Measurements from ENCODE around the gene FILIP1L.

Gene FILIP1L

DNA sequence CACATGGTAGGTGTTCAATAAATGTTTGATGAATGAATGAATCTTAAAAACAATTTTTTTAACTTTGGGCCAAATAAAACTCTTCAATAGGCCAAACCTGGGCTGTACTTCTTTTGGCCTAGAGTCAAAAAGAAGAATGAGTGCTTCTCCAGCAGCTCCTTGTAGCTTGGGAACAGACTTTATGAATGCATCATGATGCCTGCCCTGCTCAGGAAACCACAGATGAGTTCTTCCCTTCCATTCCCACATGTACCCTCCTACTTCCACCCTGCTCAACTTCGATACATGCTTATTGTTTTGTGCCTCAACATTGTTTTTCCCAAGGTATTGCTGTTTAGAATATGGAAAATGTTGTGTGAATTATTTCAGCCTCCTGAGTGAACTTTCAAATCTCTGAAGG lies 87.0 kb downstream of the FILIP1L start:
- 0 out of 2 replicates have a peak, but pooled peaks cover 5% of the 10 kb centered on the region for H3K4me1 ChIP-seq (ENCODE audit: low read length)
- DNase-seq, result no peak
- no peak overlapping the region for H3K4me2 ChIP-seq (ENCODE audit: low read depth, low read length)
- no peaks in the 10 kb centered on the region for H3K9me3 ChIP-seq (replicated peaks; ENCODE audit: insufficient read depth, low read length)
- no peak overlapping the region for H3K9ac ChIP-seq (ENCODE audit: low read length)
- no peaks in the 10 kb centered on the region for H3F3A ChIP-seq (ENCODE audit: insufficient read depth, low read length)
- H3K79me2 ChIP-seq (ENCODE audit: low read length), result no peaks in the 10 kb centered on the region
- H3K4me3 ChIP-seq (ENCODE audit: low read length), result no peak overlapping the region
- TF ChIP-seq EZH2phosphoT487 (IDR thresholded peaks at IDR 0.05; ENCODE audit: low read length) (no peak), EZH2 (optimal IDR thresholded peaks at IDR 0.05; ENCODE audit: low read depth, low read length) (no peak)
- TF ChIP-seq, protein P1, sequence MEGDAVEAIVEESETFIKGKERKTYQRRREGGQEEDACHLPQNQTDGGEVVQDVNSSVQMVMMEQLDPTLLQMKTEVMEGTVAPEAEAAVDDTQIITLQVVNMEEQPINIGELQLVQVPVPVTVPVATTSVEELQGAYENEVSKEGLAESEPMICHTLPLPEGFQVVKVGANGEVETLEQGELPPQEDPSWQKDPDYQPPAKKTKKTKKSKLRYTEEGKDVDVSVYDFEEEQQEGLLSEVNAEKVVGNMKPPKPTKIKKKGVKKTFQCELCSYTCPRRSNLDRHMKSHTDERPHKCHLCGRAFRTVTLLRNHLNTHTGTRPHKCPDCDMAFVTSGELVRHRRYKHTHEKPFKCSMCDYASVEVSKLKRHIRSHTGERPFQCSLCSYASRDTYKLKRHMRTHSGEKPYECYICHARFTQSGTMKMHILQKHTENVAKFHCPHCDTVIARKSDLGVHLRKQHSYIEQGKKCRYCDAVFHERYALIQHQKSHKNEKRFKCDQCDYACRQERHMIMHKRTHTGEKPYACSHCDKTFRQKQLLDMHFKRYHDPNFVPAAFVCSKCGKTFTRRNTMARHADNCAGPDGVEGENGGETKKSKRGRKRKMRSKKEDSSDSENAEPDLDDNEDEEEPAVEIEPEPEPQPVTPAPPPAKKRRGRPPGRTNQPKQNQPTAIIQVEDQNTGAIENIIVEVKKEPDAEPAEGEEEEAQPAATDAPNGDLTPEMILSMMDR (IDR thresholded peaks at IDR 0.05; ENCODE audit: low read length), result no peak
- H3K36me3 ChIP-seq (replicated peaks; ENCODE audit: insufficient read depth, low read length), result no peaks in the 10 kb centered on the region
- H3K27ac ChIP-seq (ENCODE audit: low read length), result no peak overlapping the region
- H3K27me3 ChIP-seq (replicated peaks; ENCODE audit: insufficient read depth, low read length), result no peaks in the 10 kb centered on the region
- H2AFZ ChIP-seq (ENCODE audit: low read length), result no peak overlapping the region
- H3K9me2 ChIP-seq (replicated peaks; ENCODE audit: insufficient read depth, low read length), result no peaks in the 10 kb centered on the region
- H4K20me1 ChIP-seq (ENCODE audit: insufficient read depth, low read length), result no peaks in the 10 kb centered on the region

DNA sequence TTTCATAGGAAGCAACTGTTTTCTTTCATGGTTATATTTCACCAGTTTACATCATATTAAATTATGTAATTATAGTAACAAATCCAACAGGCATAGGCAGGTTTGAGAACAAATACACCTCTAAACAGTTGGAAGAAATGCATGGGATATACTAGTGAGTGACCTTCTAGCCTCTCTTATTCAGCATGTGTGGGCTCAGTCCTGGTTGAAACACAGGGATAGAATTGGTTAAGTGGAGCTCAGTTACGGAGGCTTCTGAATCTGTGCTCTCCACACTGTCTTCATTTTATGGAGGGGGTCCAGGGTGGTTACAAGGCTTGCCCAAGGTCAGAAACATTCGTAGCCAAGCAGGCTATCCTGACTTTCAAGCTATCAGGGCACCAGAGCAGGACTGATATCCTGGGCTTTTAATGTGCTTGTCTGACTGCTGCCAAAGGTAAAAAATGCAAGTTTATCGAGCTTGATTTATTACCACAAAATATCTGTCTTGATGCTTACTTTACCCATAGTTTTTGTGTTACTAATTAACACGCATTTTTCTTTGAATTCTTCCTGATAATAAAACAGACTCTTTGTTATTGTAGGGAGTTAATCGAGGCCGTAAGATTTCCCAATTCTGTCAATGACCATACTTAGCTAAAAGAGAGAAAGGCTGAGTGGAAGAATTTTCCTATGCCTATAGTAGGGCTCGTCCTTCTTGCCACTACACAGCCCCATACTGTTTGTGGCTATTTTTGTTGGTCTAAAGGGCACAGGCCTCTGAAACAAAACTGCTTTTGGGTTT lies 89.6 kb downstream of the FILIP1L start:
- Histone ChIP-seq H3K4me3 (ENCODE audit: low read length) (no peak overlapping the region), H3K9me3 (replicated peaks; ENCODE audit: insufficient read depth, low read length) (no peaks in the 10 kb centered on the region), H3K79me2 (ENCODE audit: low read length) (no peaks in the 10 kb centered on the region), H3K36me3 (replicated peaks; ENCODE audit: insufficient read depth, low read length) (no peaks in the 10 kb centered on the region), H3K27me3 (replicated peaks; ENCODE audit: insufficient read depth, low read length) (no peaks in the 10 kb centered on the region), H2AFZ (ENCODE audit: low read length) (no peak overlapping the region), H3K27ac (ENCODE audit: low read length) (no peak overlapping the region), H3K9me2 (replicated peaks; ENCODE audit: insufficient read depth, low read length) (no peaks in the 10 kb centered on the region), H3F3A (ENCODE audit: insufficient read depth, low read length) (no peaks in the 10 kb centered on the region), H3K9ac (ENCODE audit: low read length) (no peak overlapping the region), H3K4me1 (ENCODE audit: low read length) (0 out of 2 replicates have a peak, but pooled peaks cover 5% of the 10 kb centered on the region), H3K4me2 (ENCODE audit: low read depth, low read length) (no peak overlapping the region), H4K20me1 (ENCODE audit: insufficient read depth, low read length) (no peaks in the 10 kb centered on the region)
- DNase-seq, result no peak
- TF ChIP-seq, protein P1 (IDR thresholded peaks at IDR 0.05; ENCODE audit: low read length), result no peak
- TF ChIP-seq EZH2phosphoT487 (IDR thresholded peaks at IDR 0.05; ENCODE audit: low read length) (no peak), EZH2 (optimal IDR thresholded peaks at IDR 0.05; ENCODE audit: low read depth, low read length) (no peak)

DNA sequence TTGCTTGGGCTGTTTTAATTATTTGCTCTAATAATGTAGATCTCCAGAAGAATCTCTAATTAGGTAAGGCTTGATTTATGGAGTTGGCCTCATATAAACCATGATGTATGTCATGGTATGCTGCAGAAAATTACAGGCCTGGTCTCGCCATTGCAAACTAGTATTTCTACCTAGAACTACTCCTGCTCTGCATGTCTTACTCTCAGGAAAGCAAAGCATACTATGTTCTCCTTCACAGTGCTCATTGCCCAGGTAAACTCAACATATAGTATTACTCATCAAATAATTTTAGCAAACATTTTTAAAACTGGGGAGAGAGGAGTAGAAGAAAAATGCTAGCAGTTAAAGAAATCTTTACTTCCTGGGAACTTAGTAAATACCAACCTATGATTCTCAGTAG lies 90.7 kb downstream of the FILIP1L start:
- no peaks in the 10 kb centered on the region for H3K36me3 ChIP-seq (replicated peaks; ENCODE audit: insufficient read depth, low read length)
- no peaks in the 10 kb centered on the region for H3K27me3 ChIP-seq (replicated peaks; ENCODE audit: insufficient read depth, low read length)
- no peak overlapping the region for H2AFZ ChIP-seq (ENCODE audit: low read length)
- TF ChIP-seq, protein P1 (IDR thresholded peaks at IDR 0.05; ENCODE audit: low read length), result no peak
- TF ChIP-seq EZH2 (optimal IDR thresholded peaks at IDR 0.05; ENCODE audit: low read depth, low read length) (no peak), EZH2phosphoT487 (IDR thresholded peaks at IDR 0.05; ENCODE audit: low read length) (no peak)
- H3K9ac ChIP-seq (ENCODE audit: low read length), result no peak overlapping the region
- H3K79me2 ChIP-seq (ENCODE audit: low read length), result no peaks in the 10 kb centered on the region
- no peaks in the 10 kb centered on the region for H3K9me2 ChIP-seq (replicated peaks; ENCODE audit: insufficient read depth, low read length)
- H4K20me1 ChIP-seq (ENCODE audit: insufficient read depth, low read length), result no peaks in the 10 kb centered on the region
- no peak overlapping the region for H3K27ac ChIP-seq (ENCODE audit: low read length)
- H3K9me3 ChIP-seq (replicated peaks; ENCODE audit: insufficient read depth, low read length), result no peaks in the 10 kb centered on the region
- H3F3A ChIP-seq (ENCODE audit: insufficient read depth, low read length), result no peaks in the 10 kb centered on the region
- H3K4me3 ChIP-seq (ENCODE audit: low read length), result no peak overlapping the region
- no peak overlapping the region for H3K4me2 ChIP-seq (ENCODE audit: low read depth, low read length)
- 0 out of 2 replicates have a peak, but pooled peaks cover 5% of the 10 kb centered on the region for H3K4me1 ChIP-seq (ENCODE audit: low read length)
- DNase-seq, result no peak

All from MM.1S (cell line).